Parathyroid adenoma (tissue), 2 donors: Measurements from ENCODE around the gene MYO1B.

ENCODE experiments used
- H2AFZ ChIP-seq: fragments of 300-600 bp; sonication (generic); one replicate; pipeline ENCODE4 v1.7.0; 2017; ENCODE audit warnings: antibody characterized with exemption, mild to moderate bottlenecking
- H3K27ac ChIP-seq: fragments of 300-600 bp; sonication (generic); one replicate; pipeline ENCODE4 v1.7.0; 2017
- H3K27me3 ChIP-seq: fragments of 300-600 bp; sonication (generic); one replicate; pipeline ENCODE4 v1.7.0; 2017; ENCODE audit warnings: low read length; ENCODE audit not compliant: control insufficient read depth, insufficient read depth
- H3K36me3 ChIP-seq: fragments of 300-600 bp; sonication (generic); one replicate; pipeline ENCODE4 v1.7.0; 2017; ENCODE audit warnings: low read length; ENCODE audit not compliant: control insufficient read depth, insufficient read depth
- H3K4me1 ChIP-seq: fragments of 300-600 bp; sonication (generic); one replicate; pipeline ENCODE4 v1.7.0; 2017; ENCODE audit warnings: control low read depth
- H3K4me2 ChIP-seq: fragments of 300-600 bp; sonication (generic); one replicate; pipeline ENCODE4 v1.7.0; 2017; ENCODE audit warnings: low read length
- H3K4me3 ChIP-seq: fragments of 300-600 bp; sonication (generic); one replicate; pipeline ENCODE4 v1.7.0; 2017; ENCODE audit warnings: low read depth, low read length
- H3K79me2 ChIP-seq: fragments of 300-600 bp; sonication (generic); one replicate; pipeline ENCODE4 v1.7.0; 2017; ENCODE audit warnings: control low read depth
- H3K9ac ChIP-seq: fragments of 300-600 bp; sonication (generic); one replicate; pipeline ENCODE4 v1.7.0; 2017; ENCODE audit warnings: mild to moderate bottlenecking
- H3K9me3 ChIP-seq: fragments of 300-600 bp; sonication (generic); one replicate; pipeline ENCODE4 v1.7.0; 2017; ENCODE audit warnings: low read length; ENCODE audit not compliant: control insufficient read depth
- TF ChIP-seq, protein P1 (sequence below): fragments of 300-600 bp; sonication (generic); IDR thresholded peaks from one replicate; pipeline ENCODE4 v1.7.0; 2017; ENCODE audit warnings: antibody characterized with exemption, mild to moderate bottlenecking
- donor health status: primary hyperparathyroidism.

Gene MYO1B

DNA sequence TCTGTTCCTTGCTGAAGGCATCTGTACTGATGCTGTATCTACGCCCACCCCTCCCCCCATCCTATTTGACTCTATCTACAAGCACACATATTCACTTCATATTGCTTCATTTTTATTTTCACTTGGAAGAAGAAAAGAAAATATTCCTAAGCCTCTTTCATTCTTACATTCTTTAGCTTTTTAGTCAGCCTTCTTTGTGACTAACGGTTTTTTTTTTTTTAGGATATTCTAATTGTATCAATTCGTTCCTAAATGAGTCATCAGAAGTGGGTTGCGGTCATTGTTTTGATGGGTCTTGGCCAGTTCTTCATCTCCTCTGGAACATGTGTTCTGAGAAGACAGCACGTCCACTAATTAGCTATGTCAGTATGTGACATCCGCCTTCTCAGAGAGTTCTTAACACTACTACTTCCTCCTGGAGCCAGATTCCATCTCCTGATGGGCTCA is 88.7 kb downstream of the MYO1B start:
- Histone ChIP-seq H3K27ac (no peak overlapping the region), H3K9me3 (no peaks in the 10 kb centered on the region)
- TF ChIP-seq, protein P1, sequence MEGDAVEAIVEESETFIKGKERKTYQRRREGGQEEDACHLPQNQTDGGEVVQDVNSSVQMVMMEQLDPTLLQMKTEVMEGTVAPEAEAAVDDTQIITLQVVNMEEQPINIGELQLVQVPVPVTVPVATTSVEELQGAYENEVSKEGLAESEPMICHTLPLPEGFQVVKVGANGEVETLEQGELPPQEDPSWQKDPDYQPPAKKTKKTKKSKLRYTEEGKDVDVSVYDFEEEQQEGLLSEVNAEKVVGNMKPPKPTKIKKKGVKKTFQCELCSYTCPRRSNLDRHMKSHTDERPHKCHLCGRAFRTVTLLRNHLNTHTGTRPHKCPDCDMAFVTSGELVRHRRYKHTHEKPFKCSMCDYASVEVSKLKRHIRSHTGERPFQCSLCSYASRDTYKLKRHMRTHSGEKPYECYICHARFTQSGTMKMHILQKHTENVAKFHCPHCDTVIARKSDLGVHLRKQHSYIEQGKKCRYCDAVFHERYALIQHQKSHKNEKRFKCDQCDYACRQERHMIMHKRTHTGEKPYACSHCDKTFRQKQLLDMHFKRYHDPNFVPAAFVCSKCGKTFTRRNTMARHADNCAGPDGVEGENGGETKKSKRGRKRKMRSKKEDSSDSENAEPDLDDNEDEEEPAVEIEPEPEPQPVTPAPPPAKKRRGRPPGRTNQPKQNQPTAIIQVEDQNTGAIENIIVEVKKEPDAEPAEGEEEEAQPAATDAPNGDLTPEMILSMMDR = no peak

DNA sequence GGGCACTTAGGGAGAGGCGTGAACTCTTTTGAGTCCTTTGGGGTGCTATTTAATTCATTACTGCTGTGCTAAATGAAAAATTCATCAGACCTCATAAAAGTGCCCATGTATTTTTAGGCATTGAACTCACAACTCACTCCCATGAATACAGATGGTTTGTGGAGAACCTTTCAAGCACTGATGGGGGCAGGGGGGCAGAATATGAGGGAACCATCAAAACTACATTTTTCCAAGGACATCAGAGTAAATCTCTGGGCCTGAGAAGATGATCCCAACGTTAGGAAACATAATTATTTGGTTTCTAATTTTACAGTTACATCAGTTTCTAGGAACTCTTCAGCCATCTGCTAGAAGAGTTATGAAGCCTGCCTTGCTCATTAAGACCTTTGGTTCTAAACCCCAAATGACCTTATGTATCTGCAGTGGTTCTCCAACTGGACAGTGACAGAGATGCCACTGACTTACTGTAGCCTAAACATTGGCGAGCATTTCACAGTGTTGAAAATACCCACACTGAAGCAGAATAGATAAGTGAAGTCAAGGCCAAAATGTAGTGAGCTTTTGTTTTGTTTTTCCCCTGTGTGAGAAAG is 90.8 kb downstream of the MYO1B start:
- H3K36me3 ChIP-seq = no peaks in the 10 kb centered on the region
- H3K27ac ChIP-seq = no peak overlapping the region
- no peaks in the 10 kb centered on the region for H3K4me1 ChIP-seq
- no peaks in the 10 kb centered on the region for H3K27me3 ChIP-seq
- no peak overlapping the region for H3K9ac ChIP-seq
- no peaks in the 10 kb centered on the region for H3K79me2 ChIP-seq
- H3K4me3 ChIP-seq = no peak overlapping the region
- no peak overlapping the region for H2AFZ ChIP-seq
- no peaks in the 10 kb centered on the region for H3K9me3 ChIP-seq
- no peak overlapping the region for H3K4me2 ChIP-seq
- TF ChIP-seq, protein P1 = no peak

More for the DNA sequence above, 88.7 kb downstream of the MYO1B start:
- H3K4me2 ChIP-seq = no peak overlapping the region
- H3K4me3 ChIP-seq = no peak overlapping the region
- H3K36me3 ChIP-seq = no peaks in the 10 kb centered on the region
- no peak overlapping the region for H3K9ac ChIP-seq
- H2AFZ ChIP-seq = no peak overlapping the region
- no peaks in the 10 kb centered on the region for H3K4me1 ChIP-seq
- no peaks in the 10 kb centered on the region for H3K27me3 ChIP-seq
- no peaks in the 10 kb centered on the region for H3K79me2 ChIP-seq

DNA sequence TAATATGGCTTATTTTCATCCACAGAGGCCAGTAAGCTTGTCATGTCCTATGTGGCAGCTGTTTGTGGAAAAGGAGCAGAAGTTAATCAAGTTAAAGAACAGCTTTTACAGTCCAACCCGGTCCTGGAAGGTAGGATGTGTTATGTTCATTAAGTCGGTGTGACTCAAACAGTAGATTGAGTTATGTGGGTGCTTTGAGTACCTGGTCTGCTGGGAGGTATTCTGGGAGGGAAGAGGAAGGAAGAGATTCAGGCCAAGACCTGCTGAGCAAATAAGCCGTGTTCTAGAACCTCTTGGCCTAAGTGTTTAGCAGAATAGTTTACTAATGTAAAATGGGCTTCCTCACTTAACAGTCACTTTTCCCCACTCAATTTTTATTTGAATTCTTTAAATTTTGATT is 96.2 kb downstream of the MYO1B start:
- TF ChIP-seq, protein P1 = no peak
- Histone ChIP-seq H3K9ac (no peak overlapping the region), H3K9me3 (no peaks in the 10 kb centered on the region), H3K36me3 (no peaks in the 10 kb centered on the region), H3K4me2 (no peak overlapping the region), H2AFZ (no peak overlapping the region), H3K4me3 (no peak overlapping the region), H3K27me3 (no peaks in the 10 kb centered on the region), H3K27ac (no peak overlapping the region), H3K79me2 (no peaks in the 10 kb centered on the region), H3K4me1 (no peaks in the 10 kb centered on the region)

DNA sequence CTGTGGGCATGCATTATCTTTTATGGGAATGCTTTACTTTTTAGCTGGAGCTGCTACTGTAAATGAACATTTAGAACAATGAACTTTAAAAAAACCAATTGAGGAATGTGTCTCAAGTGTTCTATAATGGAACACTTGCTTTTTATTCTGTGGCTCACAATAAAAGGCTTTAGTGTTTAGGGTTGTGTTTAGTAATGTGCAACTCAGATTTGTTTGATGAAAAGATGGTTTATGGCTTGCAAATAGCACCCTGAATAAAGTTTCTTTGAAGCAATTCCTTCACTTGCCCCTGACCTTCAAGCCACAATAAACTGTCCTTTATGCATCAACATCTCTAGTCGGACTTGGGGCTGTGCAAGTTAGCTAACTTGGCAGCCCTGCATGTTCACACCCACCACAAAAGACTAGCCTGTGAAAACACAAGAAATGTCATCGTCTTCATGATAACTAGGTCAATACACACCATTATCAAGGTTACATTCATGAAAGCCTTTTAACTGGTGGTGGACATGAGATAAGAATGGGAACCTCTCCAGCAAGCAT is 98.7 kb downstream of the MYO1B start:
- Histone ChIP-seq H3K27me3 (no peaks in the 10 kb centered on the region), H3K36me3 (no peaks in the 10 kb centered on the region), H3K79me2 (no peaks in the 10 kb centered on the region), H3K9me3 (no peaks in the 10 kb centered on the region), H3K9ac (no peak overlapping the region), H2AFZ (no peak overlapping the region), H3K4me2 (no peak overlapping the region), H3K4me3 (no peak overlapping the region), H3K27ac (no peak overlapping the region), H3K4me1 (no peaks in the 10 kb centered on the region)
- TF ChIP-seq, protein P1 = no peak

DNA sequence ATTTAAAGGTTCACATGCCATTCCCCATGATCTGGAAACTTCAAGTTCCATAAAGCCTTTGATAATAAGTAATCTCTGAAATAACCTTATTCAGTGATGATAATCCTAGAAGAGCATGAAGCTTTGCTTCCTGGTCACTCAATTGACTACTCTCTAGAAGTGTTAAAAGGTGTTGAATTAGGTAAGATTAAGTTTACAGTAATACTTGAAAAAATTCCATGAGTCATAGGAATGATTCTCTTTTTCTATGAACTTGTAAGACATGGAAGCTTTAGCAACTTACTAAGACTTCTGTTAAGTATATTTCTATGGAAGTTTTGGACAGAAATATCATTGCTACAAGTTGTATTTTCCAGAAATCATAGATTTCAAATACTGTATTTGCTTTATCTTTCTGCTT is 100.6 kb downstream of the MYO1B start:
- Histone ChIP-seq H3K36me3 (no peaks in the 10 kb centered on the region), H3K4me1 (no peaks in the 10 kb centered on the region), H3K9me3 (no peaks in the 10 kb centered on the region), H3K79me2 (no peaks in the 10 kb centered on the region), H3K27ac (no peak overlapping the region), H3K4me2 (no peak overlapping the region), H3K4me3 (no peak overlapping the region), H3K27me3 (no peaks in the 10 kb centered on the region), H3K9ac (no peak overlapping the region), H2AFZ (no peak overlapping the region)
- TF ChIP-seq, protein P1 = no peak
